Measurements from ENCODE around the gene ZNF853. TPM values are rescaled to one million over a fixed set of nuclear protein-coding genes. Genes with fewer than 3 reads are reported as not detected.

The ZNF853 gene
- total RNA-seq, 1 experiment from 2014 or later, result 0.59 TPM

GRCh38 chr7:6604458-6604857 lies 11.0 kb upstream of the ZNF853 start:
- no peak for DNase-seq (ENCODE audit: extremely low read depth, low read depth)

GRCh38 chr7:6606866-6607583 lies 8.4 kb upstream of the ZNF853 start:
- DNase-seq (ENCODE audit: extremely low read depth, low read depth), result no peak

- DNase-seq (ENCODE audit: extremely low read depth, low read depth), result no peak
Measured at GRCh38 chr7:6607651-6608051, 7.8 kb upstream of the ZNF853 start.

- DNase-seq (ENCODE audit: extremely low read depth, low read depth), result no peak
Measured at GRCh38 chr7:6608081-6608480, 7.3 kb upstream of the ZNF853 start.

- DNase-seq (ENCODE audit: extremely low read depth, low read depth), result no peak
Measured at GRCh38 chr7:6608794-6609193, 6.6 kb upstream of the ZNF853 start.

GRCh38 chr7:6612819-6613218 lies 2.6 kb upstream of the ZNF853 start:
- DNase-seq (ENCODE audit: extremely low read depth, low read depth), result no peak

- no peak for DNase-seq (ENCODE audit: extremely low read depth, low read depth)
Measured at GRCh38 chr7:6613706-6614105, 1.7 kb upstream of the ZNF853 start.

GRCh38 chr7:6615723-6616555 lies 529 bp downstream of the ZNF853 start:
- DNase-seq (ENCODE audit: extremely low read depth, low read depth), result no peak

GRCh38 chr7:6616854-6617643 lies 1.6 kb downstream of the ZNF853 start:
- no peak for DNase-seq (ENCODE audit: extremely low read depth, low read depth)

GRCh38 chr7:6618621-6619020 lies 3.2 kb downstream of the ZNF853 start:
- DNase-seq (ENCODE audit: extremely low read depth, low read depth), result no peak

- no peak for DNase-seq (ENCODE audit: extremely low read depth, low read depth)
Measured at GRCh38 chr7:6619961-6620360, 4.6 kb downstream of the ZNF853 start.

- DNase-seq (ENCODE audit: extremely low read depth, low read depth), result no peak
Measured at GRCh38 chr7:6621195-6622133, 6.1 kb downstream of the ZNF853 start.

- no peak for DNase-seq (ENCODE audit: extremely low read depth, low read depth)
Measured at GRCh38 chr7:6622134-6622710, 6.8 kb downstream of the ZNF853 start.

- DNase-seq (ENCODE audit: extremely low read depth, low read depth), result no peak
Measured at GRCh38 chr7:6623589-6624245, 8.3 kb downstream of the ZNF853 start.

GRCh38 chr7:6624246-6624611 lies 8.8 kb downstream of the ZNF853 start:
- no peak for DNase-seq (ENCODE audit: extremely low read depth, low read depth)

- no peak for DNase-seq (ENCODE audit: extremely low read depth, low read depth)
Measured at GRCh38 chr7:6628045-6628444, 12.6 kb downstream of the ZNF853 start.

GRCh38 chr7:6630007-6630849 lies 14.8 kb downstream of the ZNF853 start:
- DNase-seq (ENCODE audit: extremely low read depth, low read depth), result no peak

- no peak for DNase-seq (ENCODE audit: extremely low read depth, low read depth)
Measured at GRCh38 chr7:6631605-6632004, 16.2 kb downstream of the ZNF853 start.
